ENCODE measurements around the gene PJA2. TPM values are rescaled to one million over a fixed set of nuclear protein-coding genes. Genes with fewer than 3 reads are reported as not detected.

Gene PJA2
- total and polyA plus RNA-seq, 2 donors (not counting 3 experiments of a cell fraction or from before 2014, with no cell fraction given): 24.4 to 64.9 TPM

GRCh38 chr5:109291090-109291489 is 118.7 kb downstream of the PJA2 start:
- H4K20me1 ChIP-seq (replicated peaks; ENCODE audit: control insufficient read depth, extremely low read depth, insufficient read depth, low read length): no peaks in the 10 kb centered on the region
- H3K9ac ChIP-seq (replicated peaks; ENCODE audit: extremely low read depth, insufficient read depth, low read length): no peak overlapping the region
- H3K27me3 ChIP-seq (ENCODE audit: control insufficient read depth in 2 of 2, insufficient read depth in 2 of 2, low read length in 2 of 2): no peaks in the 10 kb centered on the region
- no peak overlapping the region for H3K4me2 ChIP-seq (ENCODE audit: insufficient read depth, low read length)
- no peaks in the 10 kb centered on the region for H3K36me3 ChIP-seq (ENCODE audit: control insufficient read depth in 2 of 2, extremely low read depth in 1 of 2, insufficient read depth in 2 of 2, low read length in 2 of 2)
- no peak overlapping the region for H3K27ac ChIP-seq (ENCODE audit: insufficient read depth, low read depth, low read length)
- DNase-seq (ENCODE audit: low read depth, low spot score) (no peak), FAIRE-seq (no peak)
- intact Hi-C loops (cut with micrococcal nuclease) (no loop called here), dilution Hi-C loops (cut with MboI; ENCODE audit: extremely low pct_ligation_motif_present, low sequenced_read_pairs) (no loop called here)
- ChIA-PET CTCF (no interaction called here), POLR2A (no interaction called here)
- H2AFZ ChIP-seq (ENCODE audit: low read depth, low read length): no peak overlapping the region
- TF ChIP-seq, protein P1, sequence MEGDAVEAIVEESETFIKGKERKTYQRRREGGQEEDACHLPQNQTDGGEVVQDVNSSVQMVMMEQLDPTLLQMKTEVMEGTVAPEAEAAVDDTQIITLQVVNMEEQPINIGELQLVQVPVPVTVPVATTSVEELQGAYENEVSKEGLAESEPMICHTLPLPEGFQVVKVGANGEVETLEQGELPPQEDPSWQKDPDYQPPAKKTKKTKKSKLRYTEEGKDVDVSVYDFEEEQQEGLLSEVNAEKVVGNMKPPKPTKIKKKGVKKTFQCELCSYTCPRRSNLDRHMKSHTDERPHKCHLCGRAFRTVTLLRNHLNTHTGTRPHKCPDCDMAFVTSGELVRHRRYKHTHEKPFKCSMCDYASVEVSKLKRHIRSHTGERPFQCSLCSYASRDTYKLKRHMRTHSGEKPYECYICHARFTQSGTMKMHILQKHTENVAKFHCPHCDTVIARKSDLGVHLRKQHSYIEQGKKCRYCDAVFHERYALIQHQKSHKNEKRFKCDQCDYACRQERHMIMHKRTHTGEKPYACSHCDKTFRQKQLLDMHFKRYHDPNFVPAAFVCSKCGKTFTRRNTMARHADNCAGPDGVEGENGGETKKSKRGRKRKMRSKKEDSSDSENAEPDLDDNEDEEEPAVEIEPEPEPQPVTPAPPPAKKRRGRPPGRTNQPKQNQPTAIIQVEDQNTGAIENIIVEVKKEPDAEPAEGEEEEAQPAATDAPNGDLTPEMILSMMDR (IDR thresholded peaks at IDR 0.05; ENCODE audit: extremely low read depth in 1 of 2, insufficient read depth in 1 of 2, low read depth in 1 of 2, low read length in 2 of 2): no peak
- TF ChIP-seq FOS (IDR thresholded peaks at IDR 0.05; ENCODE audit: borderline replicate concordance, insufficient read depth, low read length): no peak
- no peak for TF ChIP-seq MAX (IDR thresholded peaks at IDR 0.05; ENCODE audit: insufficient read depth, insufficient read length)
- no peak for TF ChIP-seq POLR2A (IDR thresholded peaks at IDR 0.05; ENCODE audit: low read depth, low read length)
- TF ChIP-seq GATA2 (IDR thresholded peaks at IDR 0.05; ENCODE audit: insufficient read depth, insufficient read length, low read depth, low read length): no peak
- no peak for TF ChIP-seq EZH2 (IDR thresholded peaks at IDR 0.05; ENCODE audit: borderline replicate concordance, low read depth, low read length, severe bottlenecking)
- TF ChIP-seq JUN (IDR thresholded peaks at IDR 0.05; ENCODE audit: borderline replicate concordance, insufficient read depth, insufficient read length, low read depth): no peak
- TF ChIP-seq MYC (IDR thresholded peaks at IDR 0.05; ENCODE audit: low read depth, low read length): no peak
- TF ChIP-seq POLR2AphosphoS5 (IDR thresholded peaks at IDR 0.05; ENCODE audit: insufficient read depth, low read depth, low read length): no peak
- no peaks in the 10 kb centered on the region for H3K9me1 ChIP-seq (replicated peaks; ENCODE audit: control insufficient read depth, extremely low read depth, insufficient read depth, low read length)
- H3K4me3 ChIP-seq (replicated peaks in 1 of 3; ENCODE audit: insufficient read depth in 1 of 3, low read depth in 1 of 3, low read length in 3 of 3): no peak overlapping the region
- BruUV-seq (replicated peaks): no TSS peak
- no peaks in the 10 kb centered on the region for H3K4me1 ChIP-seq (ENCODE audit: control insufficient read depth, extremely low read depth, insufficient read depth, low read length)
- no peaks in the 10 kb centered on the region for H3K9me3 ChIP-seq (replicated peaks; ENCODE audit: control insufficient read depth, insufficient read depth, low read length)
- H3K79me2 ChIP-seq (ENCODE audit: control insufficient read depth, insufficient read depth, low read length): no peaks in the 10 kb centered on the region

Measured in endothelial cell of umbilical vein (primary cell).